K562 (cell line): ENCODE data around the gene POMT2. TPM values are rescaled to one million over a fixed set of nuclear protein-coding genes. Genes with fewer than 3 reads are reported as not detected.

Experiments
- ATAC-seq: fragments of 200-7000 bp; cut with Tn5 transposase; 3 replicates; pipeline ENCODE4 v1.9.1; 2020; ENCODE audit warnings: moderate library complexity
- BruUV-seq: library from RNA; stranded (reverse); fragments of 400-500 nt; replicated peaks from 2 replicates; lab custom pipeline; 2021; lab: Mats Ljungman, UMichigan
- CTCF ChIA-PET: fragments of 300-600 bp; formaldehyde crosslinking; extraction: SDS; loops from one replicate; lab custom pipeline; 2021; ENCODE audit warnings: low intra/inter-chr PET ratio; lab: Yijun Ruan, JAX
- POLR2A ChIA-PET: fragments of 300-600, 350-650 bp; sonication (Branson Sonifier 250); formaldehyde crosslinking; extraction: SDS; loops from one replicate; lab custom pipeline; 2021; ENCODE audit warnings: antibody characterized with exemption, inconsistent platforms; lab: Yijun Ruan, JAX
- DNase-seq, 4 experiments: peaks; one replicate each; pipeline versions ENCODE4 v3.0.0 to v3.0.0-alpha.2; 2011 to 2018; ENCODE audit warnings: low spot score in 3 of 4, mixed read lengths in 3 of 4; ENCODE audit errors: extremely low read depth in 1 of 4
- FAIRE-seq: peaks from 2 replicates; lab custom pipeline; 2011; peaks lifted over from hg19 to GRCh38; lab: Jason Lieb, UNC
- H2AFZ ChIP-seq: 2 replicates; pipeline ENCODE4 v1.6.0; 2011; ENCODE audit warnings: low read depth, low read length, control low read depth, inconsistent platforms
- H3K27ac ChIP-seq: fragments of 200-600 bp; 3 replicates; pipeline ENCODE4 v1.8.0; 2011; ENCODE audit warnings: low read depth, mild to moderate bottlenecking, control low read depth, inconsistent platforms, low read length, moderate library complexity, mixed read lengths; ENCODE audit errors: extremely low read depth
- H3K27me3 ChIP-seq, 2 experiments: fragments of 300-600 bp in 1 of 2; 2 replicates in 1 of 2; 3 replicates in 1 of 2; pipeline versions ENCODE4 v1.6.0 to v1.8.0; 2011; ENCODE audit warnings: inconsistent platforms in 2 of 2, low read length in 2 of 2, mild to moderate bottlenecking in 1 of 2, mixed read lengths in 1 of 2, moderate library complexity in 1 of 2; ENCODE audit not compliant: control insufficient read depth in 2 of 2, insufficient read depth in 2 of 2
- H3K36me3 ChIP-seq: fragments of 300-600 bp; 3 replicates; pipeline ENCODE4 v1.8.0; 2011; ENCODE audit warnings: mild to moderate bottlenecking, low read length, inconsistent platforms; ENCODE audit not compliant: control insufficient read depth, insufficient read depth
- H3K4me1 ChIP-seq, 2 experiments: fragments of 200-600 bp in 1 of 2; replicated peaks in 1 of 2; 2 replicates in 1 of 2; 3 replicates in 1 of 2; pipeline versions ENCODE4 v1.5.1 to v1.8.0; 2011; ENCODE audit warnings: inconsistent platforms in 2 of 2, low read length in 2 of 2, mild to moderate bottlenecking in 1 of 2, mixed read lengths in 1 of 2, moderate library complexity in 1 of 2; ENCODE audit not compliant: control insufficient read depth in 2 of 2, insufficient read depth in 2 of 2
- H3K4me2 ChIP-seq: 2 replicates; pipeline ENCODE4 v1.6.1; 2011; ENCODE audit warnings: low read length, control low read depth, inconsistent platforms, mixed read lengths; ENCODE audit not compliant: insufficient read depth
- H3K4me3 ChIP-seq: fragments of 200-600 bp; sonication (generic), shearing (Covaris generic); 2 replicates; pipeline ENCODE4 v1.5.1; 2016; ENCODE audit warnings: control low read depth, inconsistent platforms
- H3K79me2 ChIP-seq: fragments of 200-600 bp; 3 replicates; pipeline ENCODE4 v1.8.0; 2011; ENCODE audit warnings: low read length, inconsistent platforms; ENCODE audit not compliant: control insufficient read depth, insufficient read depth
- H3K9ac ChIP-seq, 2 experiments: 2 replicates each; pipeline versions ENCODE4 v1.6.0 to v1.6.1; 2011; ENCODE audit warnings: low read depth in 2 of 2, low read length in 2 of 2, control low read depth in 1 of 2, inconsistent platforms in 1 of 2, mild to moderate bottlenecking in 1 of 2, mixed read lengths in 1 of 2; ENCODE audit not compliant: insufficient read depth in 1 of 2
- H3K9me1 ChIP-seq: one replicate; pipeline ENCODE4 v1.6.0; 2011; ENCODE audit warnings: inconsistent platforms, mild to moderate bottlenecking, low read length, moderate library complexity; ENCODE audit not compliant: control insufficient read depth, insufficient read depth
- H3K9me3 ChIP-seq: replicated peaks from 2 replicates; pipeline ENCODE4 v1.5.1; 2011; ENCODE audit warnings: low read depth, low read length, inconsistent platforms; ENCODE audit not compliant: control insufficient read depth, insufficient read depth
- H4K20me1 ChIP-seq: replicated peaks from 2 replicates; pipeline ENCODE4 v1.6.1; 2011; ENCODE audit warnings: low read length, inconsistent platforms, mixed read lengths; ENCODE audit not compliant: control insufficient read depth, insufficient read depth
- ARNT ChIP-seq, 2 experiments: fragments of 450-650 bp; IDR thresholded peaks; 2 replicates each; pipeline ENCODE4 v1.6.1; 2016; ENCODE audit warnings: mild to moderate bottlenecking in 1 of 2
- FIP1L1 ChIP-seq: fragments of 200-400 bp; formaldehyde crosslinking; IDR thresholded peaks from 2 replicates; pipeline ENCODE4 v1.6.1; 2018; ENCODE audit warnings: mild to moderate bottlenecking, low read depth, low read length; ENCODE audit not compliant: poor library complexity, severe bottlenecking
- HDAC2 ChIP-seq: fragments of 450-650 bp; IDR thresholded peaks from 2 replicates; pipeline ENCODE4 v1.6.1; 2016; ENCODE audit warnings: mild to moderate bottlenecking
- MECOM ChIP-seq: fragments of 250-450 bp; sonication (Bioruptor Pico); IDR thresholded peaks from 2 replicates; pipeline ENCODE4 v1.8.0; 2022; ENCODE audit warnings: inconsistent platforms
- SLC30A9 ChIP-seq: fragments of 250-450 bp; sonication (Bioruptor Pico); IDR thresholded peaks from 2 replicates; pipeline ENCODE4 v1.8.0; 2022; ENCODE audit warnings: mild to moderate bottlenecking, moderate library complexity
- SMAD2 ChIP-seq: fragments of 150-350 bp; IDR thresholded peaks from 2 replicates; pipeline ENCODE4 v1.6.1; 2014; ENCODE audit warnings: low read depth, mild to moderate bottlenecking, low read length
- SNRNP70 ChIP-seq: fragments of 200-400 bp; formaldehyde crosslinking; optimal IDR thresholded peaks from 2 replicates; pipeline ENCODE3; 2017; ENCODE audit warnings: low read depth, low read length
- SP1 ChIP-seq: sonication (generic); formaldehyde crosslinking; IDR thresholded peaks from 2 replicates; pipeline ENCODE4 v1.8.1; 2022; ENCODE audit warnings: mild to moderate bottlenecking, missing genetic modification reagents
- ZBTB7A ChIP-seq: IDR thresholded peaks from 2 replicates; pipeline ENCODE4 v1.6.1; 2011; ENCODE audit warnings: low read depth, mild to moderate bottlenecking, low read length, moderate library complexity, borderline replicate concordance; ENCODE audit not compliant: control insufficient read depth
- ZNF124 ChIP-seq: sonication (generic); formaldehyde crosslinking; IDR thresholded peaks from 2 replicates; pipeline ENCODE4 v1.8.1; 2022; ENCODE audit warnings: missing genetic modification reagents
- ZNF175 ChIP-seq: fragments of 200-800 bp; sonication (Bioruptor generic); IDR thresholded peaks from 2 replicates; pipeline ENCODE4 v1.6.1; 2016; ENCODE audit warnings: low read depth, mild to moderate bottlenecking, missing genetic modification characterization, missing compliant biosample characterization
- WGBS: fragments of 100-300 bp; shearing (Covaris generic); methylation state at CpG from one replicate; pipeline ENCODE4 v1.1.6; 2016; ENCODE audit warnings: low coverage, mixed read lengths; ENCODE audit not compliant: insufficient coverage; ENCODE audit errors: missing lambda C conversion rate; 5-methylcytosine and 5-hydroxymethylcytosine counted together
- in situ Hi-C: fragments of 300-500 bp; cut with MboI; formaldehyde crosslinking; loops from 4 replicates; pipeline ENCODE4 v1.15.0; 2018; ENCODE audit warnings: inconsistent platforms, mixed read lengths
- intact Hi-C: fragments of 100-400 bp; cut with micrococcal nuclease; formaldehyde crosslinking; loops from 2 replicates; pipeline ENCODE4 v1.14.2; 2022
- polyA plus RNA-seq, 8 experiments: library from polyadenylated mRNA; depleted of rRNA in 4 of 8; stranded (reverse) in 5 of 8; unstranded in 3 of 8; fragments of >200 nt; fragmentation: Nextera tagmentation in 2 of 8; fragmentation: Illumina TruSeq in 1 of 8; extraction: Ambion mirVana in 2 of 8; extraction: Trizol in 1 of 8; gene quantifications; 2 replicates each; pipeline versions ENCODE4 v1.2.1 to v1.2.3, GENCODE V29; 2011 to 2014; ENCODE audit warnings: inconsistent platforms in 1 of 8, missing spikeins in 1 of 8
- total RNA-seq, 7 experiments: library from RNA; depleted of rRNA in 6 of 7; stranded (reverse); fragments of >200 nt in 6 of 7; fragmentation: Illumina TruSeq in 2 of 7; extraction: Trizol in 2 of 7; gene quantifications; 2 replicates each; pipeline versions ENCODE4 v1.2.1 to v1.2.3, GENCODE V29; 2011 to 2021; ENCODE audit warnings: low replicate concordance in 1 of 7
- TF ChIP-seq, protein P1 (sequence below): sonication (generic); formaldehyde crosslinking; IDR thresholded peaks from 2 replicates; pipeline ENCODE4 v1.8.0; 2022; ENCODE audit warnings: missing genetic modification reagents, mild to moderate bottlenecking, borderline replicate concordance
- TF ChIP-seq, protein P2 (sequence below): fragments of 450-650 bp; formaldehyde crosslinking; IDR thresholded peaks from 2 replicates; pipeline ENCODE4 v1.4.0; 2020; ENCODE audit warnings: mild to moderate bottlenecking, mixed read lengths

The POMT2 gene
- total and polyA plus RNA-seq, 9 of the 15 experiments (the other 6 are each of a cell fraction or from before 2014, with no cell fraction given): 0.39 to 16.6 (median 7.8) TPM

DNA sequence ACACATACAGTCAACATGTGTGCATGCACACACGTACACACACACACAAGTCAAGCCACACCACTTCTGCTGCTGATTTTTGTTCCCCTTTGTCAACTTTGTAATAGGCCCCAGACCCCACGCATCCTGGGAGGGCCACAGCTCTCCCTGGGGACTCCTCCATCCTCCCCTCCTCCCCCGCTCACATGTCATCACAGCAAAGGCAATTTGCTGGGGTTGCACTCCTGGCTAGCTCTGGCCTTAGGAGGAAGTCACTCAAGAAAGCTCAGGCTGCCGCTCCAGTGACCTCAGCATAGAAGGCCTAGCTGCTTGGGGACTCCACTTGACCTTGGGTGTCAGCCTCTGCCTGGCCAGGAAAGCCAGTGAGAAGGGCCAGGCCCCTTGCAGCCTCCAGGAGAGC, 76.8 kb downstream of the POMT2 start:
- no peak overlapping the region for H3K4me2 ChIP-seq
- FAIRE-seq: no peak
- no peak overlapping the region for H2AFZ ChIP-seq
- CTCF ChIA-PET: no interaction called here
- H3K4me3 ChIP-seq: no peak overlapping the region
- no peak for TF ChIP-seq ARNT (IDR thresholded peaks at IDR 0.05)
- TF ChIP-seq SLC30A9 (CRISPR knock-in tag): no peak
- TF ChIP-seq SP1: no peak
- no peak for TF ChIP-seq ZNF124 (CRISPR knock-in tag)
- TF ChIP-seq, protein P1, sequence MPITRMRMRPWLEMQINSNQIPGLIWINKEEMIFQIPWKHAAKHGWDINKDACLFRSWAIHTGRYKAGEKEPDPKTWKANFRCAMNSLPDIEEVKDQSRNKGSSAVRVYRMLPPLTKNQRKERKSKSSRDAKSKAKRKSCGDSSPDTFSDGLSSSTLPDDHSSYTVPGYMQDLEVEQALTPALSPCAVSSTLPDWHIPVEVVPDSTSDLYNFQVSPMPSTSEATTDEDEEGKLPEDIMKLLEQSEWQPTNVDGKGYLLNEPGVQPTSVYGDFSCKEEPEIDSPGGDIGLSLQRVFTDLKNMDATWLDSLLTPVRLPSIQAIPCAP (CRISPR knock-in tag): no peak
- no peak for TF ChIP-seq ZBTB7A
- TF ChIP-seq FIP1L1: no peak
- no peak for TF ChIP-seq MECOM (CRISPR knock-in tag)
- TF ChIP-seq HDAC2: no peak
- no peak for TF ChIP-seq ZNF175 (CRISPR knock-in tag)
- no peak for TF ChIP-seq SMAD2
- TF ChIP-seq SNRNP70: no peak
- TF ChIP-seq, protein P2, sequence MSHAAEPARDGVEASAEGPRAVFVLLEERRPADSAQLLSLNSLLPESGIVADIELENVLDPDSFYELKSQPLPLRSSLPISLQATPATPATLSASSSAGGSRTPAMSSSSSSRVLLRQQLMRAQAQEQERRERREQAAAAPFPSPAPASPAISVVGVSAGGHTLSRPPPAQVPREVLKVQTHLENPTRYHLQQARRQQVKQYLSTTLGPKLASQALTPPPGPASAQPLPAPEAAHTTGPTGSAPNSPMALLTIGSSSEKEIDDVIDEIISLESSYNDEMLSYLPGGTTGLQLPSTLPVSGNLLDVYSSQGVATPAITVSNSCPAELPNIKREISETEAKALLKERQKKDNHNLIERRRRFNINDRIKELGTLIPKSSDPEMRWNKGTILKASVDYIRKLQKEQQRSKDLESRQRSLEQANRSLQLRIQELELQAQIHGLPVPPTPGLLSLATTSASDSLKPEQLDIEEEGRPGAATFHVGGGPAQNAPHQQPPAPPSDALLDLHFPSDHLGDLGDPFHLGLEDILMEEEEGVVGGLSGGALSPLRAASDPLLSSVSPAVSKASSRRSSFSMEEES (CRISPR knock-in tag): no peak
- intact Hi-C loops (no loop called here), in situ Hi-C loops (no loop called here)
- no peaks in the 10 kb centered on the region; a peak in 1 of 5 replicates for H3K4me1 ChIP-seq
- ATAC-seq: no peak
- POLR2A ChIA-PET: no interaction called here
- H4K20me1 ChIP-seq: peaks cover 2% of the 10 kb centered on the region; the same call in 1 of the 2 replicates
- 0% methylated on average over 4 of the region's 4 CpGs for WGBS
- no TSS peak for BruUV-seq
- no peaks in the 10 kb centered on the region for H3K79me2 ChIP-seq
- H3K9me1 ChIP-seq: no peaks in the 10 kb centered on the region
- H3K27ac ChIP-seq: no peak overlapping the region
- DNase-seq: no peak
- H3K27me3 ChIP-seq: peaks cover 0 to 29% of the 10 kb centered on the region in 2 experiments; a peak in 2 of 5 replicates
- H3K9ac ChIP-seq: no peak overlapping the region
- no peaks in the 10 kb centered on the region for H3K9me3 ChIP-seq
- H3K36me3 ChIP-seq: no peaks in the 10 kb centered on the region
